HepG2 (cell line): ENCODE measurements around the gene OR2F2. TPM values are rescaled to one million over a fixed set of nuclear protein-coding genes. Genes with fewer than 3 reads are reported as not detected.
A peak's percentile ranks its signal among the peaks of the same experiment; 100 is the strongest.

Experiments used
- ATAC-seq: fragments of 200-7000 bp; cut with Tn5 transposase; 3 replicates; pipeline ENCODE4 v1.9.1; 2020; ENCODE audit warnings: mild to moderate bottlenecking, moderate library complexity
- Bru-seq: library from RNA; stranded (reverse); fragments of 400-500 nt; gene quantifications from one replicate; lab custom pipeline; 2021; lab: Mats Ljungman, UMichigan
- BruChase-seq, 2 experiments: library from RNA; stranded (reverse); fragments of 400-500 nt; gene quantifications; one replicate each; lab custom pipeline; 2021; lab: Mats Ljungman, UMichigan
- BruUV-seq: library from RNA; stranded (reverse); fragments of 400-500 nt; replicated peaks from 2 replicates; lab custom pipeline; 2021; lab: Mats Ljungman, UMichigan
- CTCF ChIA-PET: fragments of 300-600 bp; formaldehyde crosslinking; extraction: SDS; loops from one replicate; lab custom pipeline; 2021; ENCODE audit warnings: low total read pairs, inconsistent platforms, low intra/inter-chr PET ratio; lab: Yijun Ruan, JAX
- POLR2A ChIA-PET: fragments of 350-600 bp; sonication (Branson Sonifier 250); formaldehyde crosslinking; loops from one replicate; lab custom pipeline; 2020; ENCODE audit warnings: antibody characterized with exemption, inconsistent platforms; lab: Yijun Ruan, JAX
- DNase-seq: peaks from one replicate; pipeline ENCODE4 v3.0.0-alpha.2; 2015; ENCODE audit warnings: low spot score
- FAIRE-seq: peaks from 3 replicates; lab custom pipeline; 2011; peaks lifted over from hg19 to GRCh38; lab: Jason Lieb, UNC
- H2AFZ ChIP-seq: one replicate; pipeline ENCODE4 v1.6.1; 2011; ENCODE audit warnings: low read length, inconsistent platforms
- H3K27ac ChIP-seq: fragments of 300-600 bp; 3 replicates; pipeline ENCODE4 v1.8.0; 2011; ENCODE audit warnings: mixed run types, mild to moderate bottlenecking, mixed read lengths, low read length, inconsistent platforms; ENCODE audit not compliant: insufficient read depth; ENCODE audit errors: extremely low read length
- H3K27me3 ChIP-seq, 2 experiments: fragments of 200-600 bp in 1 of 2; 2 replicates in 1 of 2; 3 replicates in 1 of 2; pipeline versions ENCODE4 v1.6.0 to v1.8.0; 2011; ENCODE audit warnings: low read length in 2 of 2, mild to moderate bottlenecking in 2 of 2, moderate library complexity in 2 of 2, inconsistent platforms in 1 of 2; ENCODE audit not compliant: insufficient read depth in 2 of 2, control insufficient read depth in 1 of 2
- H3K36me3 ChIP-seq, 2 experiments: fragments of 200-600 bp in 1 of 2; replicated peaks in 1 of 2; 2 replicates in 1 of 2; 3 replicates in 1 of 2; pipeline versions ENCODE4 v1.5.1 to v1.8.0; 2011; ENCODE audit warnings: low read length in 2 of 2, inconsistent platforms in 1 of 2; ENCODE audit not compliant: insufficient read depth in 2 of 2, control insufficient read depth in 1 of 2
- H3K4me1 ChIP-seq: 2 replicates; pipeline ENCODE4 v1.5.1; 2012; ENCODE audit warnings: low read length, inconsistent platforms; ENCODE audit not compliant: insufficient read depth
- H3K4me2 ChIP-seq: 2 replicates; pipeline ENCODE4 v1.6.0; 2011; ENCODE audit warnings: low read depth, low read length, inconsistent platforms
- H3K4me3 ChIP-seq, 3 experiments: fragments of 200-600 bp in 1 of 3; sonication (generic), shearing (Covaris generic) in 1 of 3; replicated peaks in 1 of 3; 2 replicates each; pipeline ENCODE4 v1.5.1; 2011 to 2016; ENCODE audit warnings: low read length in 3 of 3, inconsistent platforms in 2 of 3, low read depth in 2 of 3, mild to moderate bottlenecking in 2 of 3, control low read depth in 1 of 3, mixed read lengths in 1 of 3; ENCODE audit not compliant: insufficient read depth in 1 of 3
- H3K79me2 ChIP-seq: one replicate; pipeline ENCODE4 v1.6.1; 2011; ENCODE audit warnings: low read length, inconsistent platforms; ENCODE audit not compliant: insufficient read depth
- H3K9ac ChIP-seq: 2 replicates; pipeline ENCODE4 v1.6.0; 2011; ENCODE audit warnings: mild to moderate bottlenecking, low read depth, low read length, inconsistent platforms; ENCODE audit not compliant: insufficient read depth
- H3K9me3 ChIP-seq: 2 replicates; pipeline ENCODE4 v1.5.1; 2012; ENCODE audit warnings: mild to moderate bottlenecking, low read length
- H4K20me1 ChIP-seq: 2 replicates; pipeline ENCODE4 v1.6.0; 2011; ENCODE audit warnings: inconsistent platforms, mild to moderate bottlenecking, low read length, moderate library complexity; ENCODE audit not compliant: insufficient read depth
- MAFF ChIP-seq: IDR thresholded peaks from 2 replicates; pipeline ENCODE4 v1.6.1; 2011; ENCODE audit warnings: low read depth, low read length, improper control_type of control experiment
- MAFK ChIP-seq, 2 experiments: IDR thresholded peaks in 1 of 2; conservative IDR thresholded peaks in 1 of 2; 2 replicates each; pipeline ENCODE4 v1.6.1; 2011; ENCODE audit warnings: improper control_type of control experiment in 2 of 2, low read length in 2 of 2
- ZNF451 ChIP-seq: sonication (generic); formaldehyde crosslinking; IDR thresholded peaks from 2 replicates; pipeline ENCODE4 v1.5.0; 2020; ENCODE audit warnings: mild to moderate bottlenecking, missing genetic modification reagents
- WGBS: methylation state at CpG from one replicate; pipeline ENCODE4 v1.1.6; 2017; ENCODE audit warnings: low lambda C conversion rate; 5-methylcytosine and 5-hydroxymethylcytosine counted together
- in situ Hi-C: cut with HindIII; loops from 2 replicates; pipeline ENCODE4 v1.10.0; 2017; ENCODE audit warnings: low pct_unique_long_range_greater_than_20kb; ENCODE audit not compliant: extremely low pct_ligation_motif_present
- intact Hi-C: fragments of 100-400 bp; cut with micrococcal nuclease; formaldehyde crosslinking; loops from one replicate; pipeline ENCODE4 v1.10.0; 2022; ENCODE audit not compliant: unreplicated experiment
- long read RNA-seq, 2 experiments: library from RNA in 1 of 2; library from polyadenylated mRNA in 1 of 2; stranded (forward) in 1 of 2; unstranded in 1 of 2; transcript quantifications; one replicate each; pipeline ENCODE4 v2.0.0, GENCODE V29; 2019 to 2022
- polyA minus RNA-seq, 3 experiments: library from RNA; depleted of rRNA, polyadenylated mRNA; stranded (reverse); fragments of >200 nt; gene quantifications; 2 replicates each; pipeline ENCODE4 v1.2.3, GENCODE V29; 2011; ENCODE audit warnings: low replicate concordance in 1 of 3
- polyA plus RNA-seq, 8 experiments: library from polyadenylated mRNA; depleted of rRNA in 3 of 8; stranded (reverse) in 7 of 8; unstranded in 1 of 8; fragments of >200 nt; fragmentation: Illumina TruSeq in 4 of 8; extraction: Trizol in 4 of 8; gene quantifications; 2 replicates each; pipeline versions ENCODE4 v1.2.1 to v1.2.3, GENCODE V29; 2011 to 2016; ENCODE audit warnings: low read depth in 4 of 8, missing spikeins in 1 of 8, mixed read lengths in 1 of 8; ENCODE audit not compliant: insufficient read depth in 1 of 8
- total RNA-seq, 5 experiments: library from RNA; depleted of rRNA; stranded (reverse); fragments of >200 nt; fragmentation: Illumina TruSeq; extraction: Trizol; gene quantifications; 2 replicates each; pipeline ENCODE4 v1.2.3, GENCODE V29; 2016; ENCODE audit warnings: low read depth in 1 of 5

The OR2F2 gene, protein sequence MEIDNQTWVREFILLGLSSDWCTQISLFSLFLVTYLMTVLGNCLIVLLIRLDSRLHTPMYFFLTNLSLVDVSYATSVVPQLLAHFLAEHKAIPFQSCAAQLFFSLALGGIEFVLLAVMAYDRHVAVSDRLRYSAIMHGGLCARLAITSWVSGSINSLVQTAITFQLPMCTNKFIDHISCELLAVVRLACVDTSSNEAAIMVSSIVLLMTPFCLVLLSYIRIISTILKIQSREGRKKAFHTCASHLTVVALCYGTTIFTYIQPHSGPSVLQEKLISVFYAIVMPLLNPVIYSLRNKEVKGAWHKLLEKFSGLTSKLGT
- total RNA-seq (2016; rRNA removed; fragmentation: Illumina TruSeq; extraction: Trizol) (0.13 TPM in 1 of 2 replicates, not detected in the other), polyA plus RNA-seq (2011; rRNA removed) (not detected in 2 replicates), polyA minus RNA-seq (2011; rRNA and poly(A)+ RNA removed; ENCODE audit: low replicate concordance) (4.9 TPM in 1 of 2 replicates, not detected in the other), Bru-seq, nascent RNA (percentile 52 among the genes with signal in this experiment), BruChase-seq, experiment 1, labeled RNA remaining after a 6-hour chase (percentile 25 among the genes with signal in this experiment), BruChase-seq, experiment 2, labeled RNA remaining after a 2-hour chase (percentile 21 among the genes with signal in this experiment)
- not detected in 2 replicates for total RNA-seq (2016; cell fraction: cytosol; rRNA removed; fragmentation: Illumina TruSeq; extraction: Trizol; ENCODE audit: low read depth)
- 0.13 TPM in 1 of 2 replicates, not detected in the other for total RNA-seq (2016; cell fraction: insoluble cytoplasmic fraction; rRNA removed; fragmentation: Illumina TruSeq; extraction: Trizol)
- total RNA-seq (2016; cell fraction: membrane; rRNA removed; fragmentation: Illumina TruSeq; extraction: Trizol): not detected in 2 replicates
- 0.34 and 0.37 TPM in 2 replicates for total RNA-seq (2016; cell fraction: nucleus; rRNA removed; fragmentation: Illumina TruSeq; extraction: Trizol)
- not detected in 2 replicates for polyA plus RNA-seq (2011; cell fraction: cytosol; rRNA removed)
- 0.36 and 0.59 TPM in 2 replicates for polyA plus RNA-seq (2011; cell fraction: nucleus; rRNA removed)
- not detected in 2 replicates for polyA plus RNA-seq (2012)
- not detected in 2 replicates for polyA plus RNA-seq (2016; cell fraction: cytosol; fragmentation: Illumina TruSeq; extraction: Trizol; ENCODE audit: low read depth)
- polyA plus RNA-seq (2016; cell fraction: insoluble cytoplasmic fraction; fragmentation: Illumina TruSeq; extraction: Trizol; ENCODE audit: low read depth): not detected in 2 replicates
- not detected in 2 replicates for polyA plus RNA-seq (2016; cell fraction: membrane; fragmentation: Illumina TruSeq; extraction: Trizol; ENCODE audit: low read depth)
- not detected in 2 replicates for polyA plus RNA-seq (2016; cell fraction: nucleus; fragmentation: Illumina TruSeq; extraction: Trizol; ENCODE audit: insufficient read depth, low read depth)
- not detected in 2 replicates for polyA minus RNA-seq (2011; cell fraction: cytosol; rRNA and poly(A)+ RNA removed)
- polyA minus RNA-seq (2011; cell fraction: nucleus; rRNA and poly(A)+ RNA removed): 2.2 TPM in 2 replicates
- long read RNA-seq, experiment 1: 0 reads
- long read RNA-seq, experiment 2: 0 reads

GRCh38 chr7:143934526-143935325, at the start of gene OR2F2:
OR2F2 (plus strand) TSS chr7:143935233; CDS start chr7:143935233, 0 bp downstream.
- no peak within 1 kb of the TSS for H2AFZ ChIP-seq
- in situ Hi-C loops: no loop called here

More at GRCh38 chr7:143934526-143935325, at the start of gene OR2F2:
- H3K4me3 ChIP-seq: no peak within 1 kb of the TSS
- POLR2A ChIA-PET: no interaction called here
- no peak within 1 kb of the TSS for H3K9ac ChIP-seq
- H4K20me1 ChIP-seq: no peaks in the 10 kb centered on the region
- no peak for FAIRE-seq
- no TSS peak for BruUV-seq
- H3K27me3 ChIP-seq: no peaks in the 10 kb centered on the region
- peak; percentile 98 to 99 for TF ChIP-seq MAFK (conservative IDR thresholded peaks at IDR 0.05 in 1 of 2, IDR thresholded peaks at IDR 0.05 in 1 of 2; ENCODE audit: low read length in 2 of 2)
- no peak for TF ChIP-seq ZNF451 (CRISPR knock-in tag)
- peak; percentile 99 for TF ChIP-seq MAFF
- peak; percentile 45 for DNase-seq
- ATAC-seq: no peak
- H3K79me2 ChIP-seq: no peaks in the 10 kb centered on the region
- no peak within 1 kb of the TSS for H3K27ac ChIP-seq
- WGBS: 68% methylated on average over 3 of the region's 3 CpGs
- H3K4me1 ChIP-seq: peaks cover 16% of the 10 kb centered on the region
- CTCF ChIA-PET: no interaction called here
- no peak within 1 kb of the TSS for H3K4me2 ChIP-seq
- no peaks in the 10 kb centered on the region for H3K9me3 ChIP-seq
- no peaks in the 10 kb centered on the region for H3K36me3 ChIP-seq
- intact Hi-C loops: no loop called here
